ENCODE results near the gene PGA3.
"Not testable (repeated sequence)": the region's sequence is repeated elsewhere in the genome, so short reads cannot be mapped to it uniquely, and the experiment has no call there.

Gene PGA3

DNA sequence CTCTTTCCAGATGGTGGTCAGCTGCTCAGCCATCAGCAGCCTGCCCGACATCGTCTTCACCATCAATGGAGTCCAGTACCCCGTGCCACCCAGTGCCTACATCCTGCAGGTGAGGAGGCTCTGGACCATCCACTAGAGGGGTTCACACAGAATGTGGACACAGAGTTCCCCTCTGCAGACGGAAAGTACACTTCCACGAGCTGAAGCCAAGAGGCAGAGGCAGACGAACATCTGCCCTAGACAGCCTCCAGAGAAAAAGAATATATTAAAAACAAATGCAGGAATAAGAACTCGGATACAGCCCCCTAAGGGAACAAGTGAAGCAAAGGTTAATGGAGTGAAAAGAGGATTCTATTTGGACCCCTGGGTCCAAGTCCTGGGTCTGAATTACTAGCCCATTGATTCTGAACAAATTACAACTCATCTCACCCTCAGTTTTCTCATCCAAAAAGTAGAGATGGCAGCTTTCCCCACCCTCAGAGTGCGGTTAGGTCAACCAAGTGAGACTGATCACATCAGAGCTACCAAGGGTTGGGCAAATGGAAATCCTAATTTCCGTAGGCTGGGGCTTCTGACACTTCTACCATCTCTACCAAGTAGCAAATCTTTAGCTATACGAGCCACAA lies 8.1 kb downstream of the PGA3 start:
- not testable (repeated sequence) for DNase-seq

DNA sequence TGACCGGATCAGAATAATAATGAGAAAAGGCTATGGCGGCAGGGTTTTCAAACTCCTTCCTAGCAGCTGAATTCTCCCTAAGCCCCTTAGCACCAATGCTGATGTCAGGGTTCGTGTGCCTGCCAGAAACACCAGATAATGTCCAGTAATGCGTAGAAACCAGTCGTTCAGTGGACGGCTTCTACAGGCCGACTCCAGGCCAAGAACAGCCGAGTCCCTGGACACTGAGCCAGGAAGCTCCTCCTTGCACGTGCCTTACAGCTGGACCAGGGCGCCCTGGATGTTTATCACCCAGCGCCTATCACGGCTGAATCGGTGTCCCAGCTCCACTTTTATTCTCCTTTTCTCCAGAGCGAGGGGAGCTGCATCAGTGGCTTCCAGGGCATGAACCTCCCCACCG lies 8.9 kb downstream of the PGA3 start:
- DNase-seq, result not testable (repeated sequence)

DNA sequence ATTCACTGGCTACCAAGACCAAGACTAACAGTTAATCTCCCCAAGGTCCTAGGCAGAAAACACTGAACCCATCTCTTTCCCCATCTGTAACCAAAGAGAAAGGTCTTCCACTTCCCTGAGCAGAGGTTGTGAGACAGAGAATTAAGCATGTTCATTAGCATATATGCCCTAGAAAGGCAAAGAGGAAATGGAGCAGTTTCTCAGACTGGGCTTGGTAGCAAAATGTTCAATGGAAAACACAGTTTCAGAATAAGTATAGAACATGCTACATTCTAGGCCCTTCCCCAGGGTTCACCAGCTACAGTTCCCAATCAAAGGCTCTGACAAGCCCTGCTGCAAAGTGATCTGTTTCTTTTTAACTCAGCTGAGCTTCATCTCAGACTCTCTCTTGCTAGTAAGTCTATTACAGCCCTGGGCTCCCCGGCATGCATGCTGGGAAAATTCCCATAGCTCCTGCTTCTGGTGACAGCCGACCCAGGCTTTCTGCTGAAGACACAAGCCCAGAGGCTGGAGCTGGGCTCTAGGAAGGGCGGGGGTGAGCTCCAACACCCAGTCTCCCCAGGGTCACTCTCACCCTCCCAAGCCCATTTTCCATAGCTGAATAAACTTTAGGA lies 10.5 kb downstream of the PGA3 start:
- not testable (repeated sequence) for DNase-seq

DNA sequence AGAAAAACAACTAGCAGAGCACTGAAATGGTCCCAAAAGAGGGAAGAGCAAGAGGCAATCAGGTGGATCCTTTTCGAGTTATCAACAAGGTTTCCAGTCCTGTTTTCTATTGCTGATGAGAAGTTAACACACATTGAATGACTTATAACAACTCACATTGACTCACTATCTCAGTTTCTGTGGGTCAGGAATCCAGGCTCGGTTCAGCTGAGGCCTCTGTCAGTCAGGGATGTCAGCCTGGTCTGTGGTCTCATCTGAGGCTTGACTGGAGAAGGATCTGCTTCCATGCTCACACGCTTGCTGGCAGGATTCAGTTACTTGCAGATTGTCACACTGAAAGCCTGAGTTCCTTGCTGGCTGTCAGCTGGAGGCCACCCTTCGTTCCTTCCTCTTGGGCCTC lies 15.0 kb downstream of the PGA3 start:
- DNase-seq, result not testable (repeated sequence)

DNA sequence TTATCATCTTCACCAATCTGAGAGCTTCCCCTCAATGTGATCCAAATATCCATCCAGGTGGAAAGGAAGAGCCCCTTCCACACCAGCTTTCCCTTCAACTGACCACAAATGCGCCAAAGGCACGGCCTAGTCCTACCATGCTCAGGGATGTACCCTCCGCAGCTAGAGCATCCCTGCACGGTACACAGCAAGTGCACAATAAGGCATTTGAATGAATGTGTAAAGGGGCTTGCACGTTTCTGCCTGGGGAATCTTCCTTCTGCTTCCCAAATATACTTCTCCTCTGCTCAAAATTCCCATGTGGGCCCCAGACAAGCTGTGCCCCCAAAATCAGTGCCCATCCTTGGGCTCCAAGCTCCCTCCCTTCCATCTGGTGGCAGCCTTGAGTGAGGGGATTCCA lies 15.7 kb downstream of the PGA3 start:
- DNase-seq, result not testable (repeated sequence)

DNA sequence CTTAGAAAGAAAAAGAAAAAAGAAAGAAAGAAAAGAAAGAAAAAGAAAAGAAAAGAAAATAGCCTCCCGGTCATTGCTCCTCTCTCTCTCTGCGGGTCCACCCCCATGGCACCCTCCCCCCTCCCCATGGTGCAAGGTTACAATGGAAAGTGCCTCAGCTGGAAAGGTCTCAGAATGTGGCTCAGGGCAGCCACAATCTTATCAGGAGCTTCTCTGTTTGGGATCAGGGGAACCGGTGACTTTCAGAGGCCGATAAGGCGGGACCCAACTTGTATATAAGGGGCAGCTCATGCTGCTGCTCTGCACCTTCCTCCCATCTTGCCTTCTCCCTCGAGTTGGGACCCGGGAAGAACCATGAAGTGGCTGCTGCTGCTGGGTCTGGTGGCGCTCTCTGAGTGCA lies 18.7 kb downstream of the PGA3 start, which contains the start of gene PGA4:
TSS of gene PGA4 (plus strand) at position 301 of the 400 bp plus-strand sequence. CDS start at position 355, 54 bp downstream.
- not testable (repeated sequence) for DNase-seq

DNA sequence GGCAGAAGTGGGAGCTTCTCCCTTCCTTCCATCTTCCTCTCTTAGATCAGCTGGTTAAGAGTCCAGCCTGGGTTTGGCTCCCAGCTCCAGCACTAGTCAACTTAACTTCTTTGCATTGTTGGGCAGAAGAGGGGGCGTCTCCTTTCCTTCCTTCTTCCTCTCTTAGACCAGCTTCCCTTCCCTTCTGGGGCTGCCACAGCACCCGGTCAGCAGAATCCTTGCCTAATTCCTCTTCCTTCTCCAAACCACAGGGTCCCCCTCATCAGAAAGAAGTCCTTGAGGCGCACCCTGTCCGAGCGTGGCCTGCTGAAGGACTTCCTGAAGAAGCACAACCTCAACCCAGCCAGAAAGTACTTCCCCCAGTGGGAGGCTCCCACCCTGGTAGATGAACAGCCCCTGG lies 19.4 kb downstream of the PGA3 start:
- DNase-seq, result not testable (repeated sequence)

DNA sequence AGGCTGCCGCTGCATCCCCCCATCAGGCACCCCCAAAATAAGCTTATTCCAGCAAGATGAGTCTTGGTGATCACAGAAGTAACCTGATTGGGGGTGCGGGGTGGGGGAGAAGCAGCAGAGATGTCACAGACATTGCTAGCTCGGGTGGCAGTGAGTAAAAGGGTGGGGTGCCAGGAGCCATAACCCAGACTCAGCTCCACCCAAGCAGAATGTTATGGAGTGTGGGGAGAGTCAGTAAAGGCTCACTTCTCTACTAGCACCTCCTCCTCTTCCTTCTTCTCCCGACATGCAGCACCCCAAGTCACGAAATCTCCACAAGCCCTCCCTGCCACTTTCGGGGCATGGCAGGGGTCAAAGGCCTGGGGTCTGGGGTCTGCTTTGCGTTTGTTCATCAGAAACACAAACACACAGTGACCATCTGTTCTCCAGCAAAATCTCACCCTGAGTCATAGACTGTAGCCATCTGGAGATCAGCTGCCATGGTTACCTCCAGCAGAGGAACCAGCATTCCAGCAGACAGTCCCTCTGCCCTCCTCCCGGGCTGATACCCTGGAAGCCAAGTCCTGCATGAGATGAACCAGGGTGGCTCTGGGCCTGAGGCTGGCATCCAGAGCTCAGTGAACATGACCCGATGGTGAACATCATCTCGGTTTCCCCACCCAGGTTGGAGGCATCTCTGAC lies 23.3 kb downstream of the PGA3 start:
- not testable (repeated sequence) for DNase-seq

DNA sequence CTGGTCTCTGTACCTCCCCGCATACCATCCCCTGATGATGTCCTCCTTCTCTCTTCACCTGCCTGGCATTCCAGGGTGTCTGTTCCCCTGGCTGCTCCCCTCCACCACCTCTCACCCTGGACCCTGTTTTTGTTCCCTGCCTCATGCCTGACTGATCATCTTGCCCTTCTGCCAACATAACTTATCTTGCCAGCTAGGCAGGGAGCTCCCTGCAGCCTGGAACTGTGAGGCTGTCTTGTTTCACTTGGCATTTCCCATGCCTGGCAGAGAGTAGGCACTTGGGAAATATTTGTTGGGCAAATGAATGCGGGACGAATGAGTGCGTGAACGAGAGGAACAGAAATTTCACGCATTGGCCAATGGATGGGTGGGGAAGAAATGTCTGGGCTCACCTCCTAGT lies 26.1 kb downstream of the PGA3 start:
- DNase-seq, result not testable (repeated sequence)

DNA sequence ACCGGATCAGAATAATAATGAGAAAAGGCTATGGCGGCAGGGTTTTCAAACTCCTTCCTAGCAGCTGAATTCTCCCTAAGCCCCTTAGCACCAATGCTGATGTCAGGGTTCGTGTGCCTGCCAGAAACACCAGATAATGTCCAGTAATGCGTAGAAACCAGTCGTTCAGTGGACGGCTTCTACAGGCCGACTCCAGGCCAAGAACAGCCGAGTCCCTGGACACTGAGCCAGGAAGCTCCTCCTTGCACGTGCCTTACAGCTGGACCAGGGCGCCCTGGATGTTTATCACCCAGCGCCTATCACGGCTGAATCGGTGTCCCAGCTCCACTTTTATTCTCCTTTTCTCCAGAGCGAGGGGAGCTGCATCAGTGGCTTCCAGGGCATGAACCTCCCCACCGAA lies 27.7 kb downstream of the PGA3 start:
- DNase-seq, result not testable (repeated sequence)

DNA sequence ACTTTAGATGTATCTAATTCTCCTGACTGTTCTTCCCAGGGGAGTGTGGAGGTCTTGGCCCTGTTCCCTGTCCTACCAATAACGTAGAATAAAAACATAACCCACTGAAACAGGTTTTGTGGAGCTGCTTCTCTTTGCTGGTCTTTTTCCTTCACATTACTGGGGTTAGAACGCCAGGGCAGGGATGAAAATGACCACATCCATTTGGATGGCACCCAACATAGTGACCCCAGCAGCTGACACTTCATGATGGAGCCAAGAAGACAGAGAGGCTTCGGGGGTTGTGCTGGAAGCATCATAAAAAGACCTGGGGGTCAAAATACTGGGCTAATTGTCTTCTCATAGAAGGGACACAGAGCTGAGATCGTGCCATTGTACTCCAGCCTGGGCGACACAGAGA lies 28.3 kb downstream of the PGA3 start:
- DNase-seq, result not testable (repeated sequence)

DNA sequence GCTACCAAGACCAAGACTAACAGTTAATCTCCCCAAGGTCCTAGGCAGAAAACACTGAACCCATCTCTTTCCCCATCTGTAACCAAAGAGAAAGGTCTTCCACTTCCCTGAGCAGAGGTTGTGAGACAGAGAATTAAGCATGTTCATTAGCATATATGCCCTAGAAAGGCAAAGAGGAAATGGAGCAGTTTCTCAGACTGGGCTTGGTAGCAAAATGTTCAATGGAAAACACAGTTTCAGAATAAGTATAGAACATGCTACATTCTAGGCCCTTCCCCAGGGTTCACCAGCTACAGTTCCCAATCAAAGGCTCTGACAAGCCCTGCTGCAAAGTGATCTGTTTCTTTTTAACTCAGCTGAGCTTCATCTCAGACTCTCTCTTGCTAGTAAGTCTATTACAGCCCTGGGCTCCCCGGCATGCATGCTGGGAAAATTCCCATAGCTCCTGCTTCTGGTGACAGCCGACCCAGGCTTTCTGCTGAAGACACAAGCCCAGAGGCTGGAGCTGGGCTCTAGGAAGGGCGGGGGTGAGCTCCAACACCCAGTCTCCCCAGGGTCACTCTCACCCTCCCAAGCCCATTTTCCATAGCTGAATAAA lies 29.3 kb downstream of the PGA3 start:
- not testable (repeated sequence) for DNase-seq

DNA sequence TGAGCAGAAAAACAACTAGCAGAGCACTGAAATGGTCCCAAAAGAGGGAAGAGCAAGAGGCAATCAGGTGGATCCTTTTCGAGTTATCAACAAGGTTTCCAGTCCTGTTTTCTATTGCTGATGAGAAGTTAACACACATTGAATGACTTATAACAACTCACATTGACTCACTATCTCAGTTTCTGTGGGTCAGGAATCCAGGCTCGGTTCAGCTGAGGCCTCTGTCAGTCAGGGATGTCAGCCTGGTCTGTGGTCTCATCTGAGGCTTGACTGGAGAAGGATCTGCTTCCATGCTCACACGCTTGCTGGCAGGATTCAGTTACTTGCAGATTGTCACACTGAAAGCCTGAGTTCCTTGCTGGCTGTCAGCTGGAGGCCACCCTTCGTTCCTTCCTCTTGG lies 33.8 kb downstream of the PGA3 start:
- DNase-seq, result not testable (repeated sequence)

DNA sequence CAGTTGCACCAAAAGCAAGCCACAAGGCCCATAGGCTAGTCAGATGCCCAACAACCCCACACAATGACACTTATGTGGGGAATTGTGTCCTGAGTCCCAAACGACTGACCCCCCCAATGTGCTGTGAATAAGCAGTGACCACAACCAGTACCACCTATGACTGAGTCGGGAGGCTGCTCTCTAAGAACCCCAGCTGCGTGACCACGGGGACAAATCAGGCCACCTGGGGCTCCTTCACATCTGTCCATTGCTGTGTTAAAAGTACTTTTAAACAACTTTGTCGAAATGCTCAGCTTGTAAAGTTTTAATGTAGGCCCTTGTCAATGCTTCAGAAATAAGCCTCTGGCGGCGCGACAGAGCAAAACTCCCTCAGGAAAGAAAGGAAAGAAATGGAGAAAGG lies 37.0 kb downstream of the PGA3 start:
- DNase-seq, result not testable (repeated sequence)

DNA sequence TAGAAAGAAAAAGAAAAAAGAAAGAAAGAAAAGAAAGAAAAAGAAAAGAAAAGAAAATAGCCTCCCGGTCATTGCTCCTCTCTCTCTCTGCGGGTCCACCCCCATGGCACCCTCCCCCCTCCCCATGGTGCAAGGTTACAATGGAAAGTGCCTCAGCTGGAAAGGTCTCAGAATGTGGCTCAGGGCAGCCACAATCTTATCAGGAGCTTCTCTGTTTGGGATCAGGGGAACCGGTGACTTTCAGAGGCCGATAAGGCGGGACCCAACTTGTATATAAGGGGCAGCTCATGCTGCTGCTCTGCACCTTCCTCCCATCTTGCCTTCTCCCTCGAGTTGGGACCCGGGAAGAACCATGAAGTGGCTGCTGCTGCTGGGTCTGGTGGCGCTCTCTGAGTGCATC lies 37.6 kb downstream of the PGA3 start, which contains the start of gene PGA5:
TSS of gene PGA5 (plus strand) at position 301 of the 400 bp plus-strand sequence. CDS start at position 353, 52 bp downstream.
- DNase-seq, result not testable (repeated sequence)

DNA sequence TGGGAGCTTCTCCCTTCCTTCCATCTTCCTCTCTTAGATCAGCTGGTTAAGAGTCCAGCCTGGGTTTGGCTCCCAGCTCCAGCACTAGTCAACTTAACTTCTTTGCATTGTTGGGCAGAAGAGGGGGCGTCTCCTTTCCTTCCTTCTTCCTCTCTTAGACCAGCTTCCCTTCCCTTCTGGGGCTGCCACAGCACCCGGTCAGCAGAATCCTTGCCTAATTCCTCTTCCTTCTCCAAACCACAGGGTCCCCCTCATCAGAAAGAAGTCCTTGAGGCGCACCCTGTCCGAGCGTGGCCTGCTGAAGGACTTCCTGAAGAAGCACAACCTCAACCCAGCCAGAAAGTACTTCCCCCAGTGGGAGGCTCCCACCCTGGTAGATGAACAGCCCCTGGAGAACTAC lies 38.2 kb downstream of the PGA3 start:
- DNase-seq, result not testable (repeated sequence)

DNA sequence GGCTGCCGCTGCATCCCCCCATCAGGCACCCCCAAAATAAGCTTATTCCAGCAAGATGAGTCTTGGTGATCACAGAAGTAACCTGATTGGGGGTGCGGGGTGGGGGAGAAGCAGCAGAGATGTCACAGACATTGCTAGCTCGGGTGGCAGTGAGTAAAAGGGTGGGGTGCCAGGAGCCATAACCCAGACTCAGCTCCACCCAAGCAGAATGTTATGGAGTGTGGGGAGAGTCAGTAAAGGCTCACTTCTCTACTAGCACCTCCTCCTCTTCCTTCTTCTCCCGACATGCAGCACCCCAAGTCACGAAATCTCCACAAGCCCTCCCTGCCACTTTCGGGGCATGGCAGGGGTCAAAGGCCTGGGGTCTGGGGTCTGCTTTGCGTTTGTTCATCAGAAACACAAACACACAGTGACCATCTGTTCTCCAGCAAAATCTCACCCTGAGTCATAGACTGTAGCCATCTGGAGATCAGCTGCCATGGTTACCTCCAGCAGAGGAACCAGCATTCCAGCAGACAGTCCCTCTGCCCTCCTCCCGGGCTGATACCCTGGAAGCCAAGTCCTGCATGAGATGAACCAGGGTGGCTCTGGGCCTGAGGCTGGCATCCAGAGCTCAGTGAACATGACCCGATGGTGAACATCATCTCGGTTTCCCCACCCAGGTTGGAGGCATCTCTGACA lies 42.1 kb downstream of the PGA3 start:
- not testable (repeated sequence) for DNase-seq

DNA sequence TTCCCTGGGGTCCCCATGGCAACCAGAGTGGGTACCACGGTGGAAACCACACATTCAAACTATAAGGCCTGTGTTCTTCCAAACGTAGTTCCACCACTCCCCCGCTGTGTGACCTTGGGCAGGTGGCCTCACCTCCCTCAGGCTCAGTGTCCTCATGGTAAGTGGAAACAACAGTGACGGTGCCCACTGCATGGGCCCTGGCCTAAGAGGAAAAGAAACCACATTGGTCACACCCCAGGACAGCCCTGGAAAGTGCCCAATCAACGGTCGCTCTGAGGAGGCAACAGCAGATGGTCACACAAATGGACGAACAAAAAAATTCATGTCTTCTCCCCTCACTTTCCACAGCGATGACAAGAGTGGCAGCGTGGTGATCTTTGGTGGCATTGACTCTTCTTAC lies 44.8 kb downstream of the PGA3 start:
- DNase-seq, result not testable (repeated sequence)

DNA sequence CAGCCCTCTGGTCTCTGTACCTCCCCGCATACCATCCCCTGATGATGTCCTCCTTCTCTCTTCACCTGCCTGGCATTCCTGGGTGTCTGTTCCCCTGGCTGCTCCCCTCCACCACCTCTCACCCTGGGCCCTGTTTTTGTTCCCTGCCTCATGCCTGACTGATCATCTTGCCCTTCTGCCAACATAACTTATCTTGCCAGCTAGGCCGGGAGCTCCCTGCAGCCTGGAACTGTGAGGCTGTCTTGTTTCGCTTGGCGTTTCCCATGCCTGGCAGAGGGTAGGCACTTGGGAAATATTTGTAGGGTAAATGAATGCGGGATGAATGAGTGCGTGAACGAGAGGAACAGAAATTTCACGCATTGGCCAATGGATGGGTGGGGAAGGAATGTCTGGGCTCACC lies 45.9 kb downstream of the PGA3 start:
- not testable (repeated sequence) for DNase-seq

DNA sequence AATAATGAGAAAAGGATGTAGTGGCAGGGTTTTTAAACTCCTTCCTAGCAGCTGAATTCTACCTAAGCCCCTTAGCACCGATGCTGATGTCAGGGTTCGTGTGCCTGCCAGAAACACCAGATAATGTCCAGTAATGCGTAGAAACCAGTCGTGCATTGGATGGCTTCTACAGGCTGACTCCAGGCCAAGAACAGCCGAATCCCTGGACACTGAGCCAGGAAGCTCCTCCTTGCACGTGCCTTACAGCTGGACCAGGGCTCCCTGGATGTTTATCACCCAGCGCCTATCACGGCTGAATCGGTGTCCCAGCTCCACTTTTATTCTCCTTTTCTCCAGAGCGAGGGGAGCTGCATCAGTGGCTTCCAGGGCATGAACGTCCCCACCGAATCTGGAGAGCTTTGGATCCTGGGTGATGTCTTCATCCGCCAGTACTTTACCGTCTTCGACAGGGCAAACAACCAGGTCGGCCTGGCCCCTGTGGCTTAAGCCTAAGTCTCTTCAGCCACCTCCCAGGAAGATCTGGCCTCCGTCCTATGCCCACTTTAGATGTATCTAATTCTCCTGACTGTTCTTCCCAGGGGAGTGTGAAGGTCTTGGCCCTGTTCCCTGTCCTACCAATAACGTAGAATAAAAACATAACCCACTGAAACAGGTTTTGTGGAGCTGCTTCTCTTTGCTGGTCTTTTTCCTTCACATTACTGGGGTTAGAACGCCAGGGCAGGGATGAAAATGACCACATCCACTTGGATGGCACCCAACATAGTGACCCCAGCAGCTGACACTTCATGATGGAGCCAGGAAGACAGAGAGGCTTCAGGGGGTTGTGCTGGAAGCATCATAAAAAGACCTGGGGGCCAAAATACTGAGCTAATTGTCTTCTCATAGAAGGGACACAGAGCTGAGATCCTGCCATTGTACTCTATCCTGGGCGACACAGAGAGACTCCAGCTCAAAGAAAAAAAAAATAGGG lies 47.8 kb downstream of the PGA3 start:
- not testable (repeated sequence) for DNase-seq

DNA sequence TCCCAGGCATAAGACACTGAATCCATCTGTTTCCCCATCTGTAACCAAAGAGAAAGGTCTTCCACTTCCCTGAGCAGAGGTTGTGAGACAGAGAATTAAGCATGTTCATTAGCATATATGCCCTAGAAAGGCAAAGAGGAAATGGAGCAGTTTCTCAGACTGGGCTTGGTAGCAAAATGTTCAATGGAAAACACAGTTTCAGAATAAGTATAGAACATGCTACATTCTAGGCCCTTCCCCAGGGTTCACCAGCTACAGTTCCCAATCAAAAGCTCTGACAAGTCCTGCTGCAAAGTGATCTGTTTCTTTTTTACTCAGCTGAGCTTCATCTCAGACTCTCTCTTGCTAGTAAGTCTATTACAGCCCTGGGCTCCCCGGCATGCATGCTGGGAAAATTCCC lies 49.0 kb downstream of the PGA3 start:
- not testable (repeated sequence) for DNase-seq
